Measurements from ENCODE around the gene LPP. TPM values are rescaled to one million over a fixed set of nuclear protein-coding genes. Genes with fewer than 3 reads are reported as not detected.
"Not testable (repeated sequence)": the region's sequence is repeated elsewhere in the genome, so short reads cannot be mapped to it uniquely, and the experiment has no call there.

Gene LPP
- total RNA-seq, 1 donor from 2014 or later = 96.7 TPM

DNA sequence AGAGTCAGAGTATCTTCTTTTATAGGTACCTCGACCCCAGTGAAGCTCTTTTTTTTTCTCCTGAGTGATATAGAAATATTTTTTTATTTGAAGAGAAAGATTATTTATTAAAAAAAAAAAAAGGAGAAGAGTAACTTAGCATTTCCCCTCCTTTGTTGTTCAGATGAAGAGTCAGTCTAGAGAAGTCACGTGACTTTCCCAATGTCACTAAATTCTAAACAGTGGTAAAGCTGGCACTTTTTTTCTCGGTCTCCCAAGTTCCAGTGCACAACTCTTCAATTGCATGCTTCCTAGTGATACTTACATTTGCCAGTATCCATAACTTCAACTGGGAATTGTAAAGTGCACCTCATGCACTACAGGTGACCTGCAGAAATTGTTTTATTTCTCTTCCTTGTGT lies 448.7 kb downstream of the LPP start:
- Mint-ChIP-seq H3K27me3 (no peaks in the 10 kb centered on the region), H3K9me3 (no peaks in the 10 kb centered on the region), H3K36me3 (peaks cover 4% of the 10 kb centered on the region), H3K4me3 (no peak overlapping the region), H3K27ac (no peak overlapping the region), H3K4me1 (ENCODE audit: unreplicated experiment) (peaks cover 6% of the 10 kb centered on the region)
- no peak for DNase-seq (ENCODE audit: extremely low spot score, unreplicated experiment)
- TF ChIP-seq, protein P1, sequence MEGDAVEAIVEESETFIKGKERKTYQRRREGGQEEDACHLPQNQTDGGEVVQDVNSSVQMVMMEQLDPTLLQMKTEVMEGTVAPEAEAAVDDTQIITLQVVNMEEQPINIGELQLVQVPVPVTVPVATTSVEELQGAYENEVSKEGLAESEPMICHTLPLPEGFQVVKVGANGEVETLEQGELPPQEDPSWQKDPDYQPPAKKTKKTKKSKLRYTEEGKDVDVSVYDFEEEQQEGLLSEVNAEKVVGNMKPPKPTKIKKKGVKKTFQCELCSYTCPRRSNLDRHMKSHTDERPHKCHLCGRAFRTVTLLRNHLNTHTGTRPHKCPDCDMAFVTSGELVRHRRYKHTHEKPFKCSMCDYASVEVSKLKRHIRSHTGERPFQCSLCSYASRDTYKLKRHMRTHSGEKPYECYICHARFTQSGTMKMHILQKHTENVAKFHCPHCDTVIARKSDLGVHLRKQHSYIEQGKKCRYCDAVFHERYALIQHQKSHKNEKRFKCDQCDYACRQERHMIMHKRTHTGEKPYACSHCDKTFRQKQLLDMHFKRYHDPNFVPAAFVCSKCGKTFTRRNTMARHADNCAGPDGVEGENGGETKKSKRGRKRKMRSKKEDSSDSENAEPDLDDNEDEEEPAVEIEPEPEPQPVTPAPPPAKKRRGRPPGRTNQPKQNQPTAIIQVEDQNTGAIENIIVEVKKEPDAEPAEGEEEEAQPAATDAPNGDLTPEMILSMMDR (conservative IDR thresholded peaks at IDR 0.05) = no peak

DNA sequence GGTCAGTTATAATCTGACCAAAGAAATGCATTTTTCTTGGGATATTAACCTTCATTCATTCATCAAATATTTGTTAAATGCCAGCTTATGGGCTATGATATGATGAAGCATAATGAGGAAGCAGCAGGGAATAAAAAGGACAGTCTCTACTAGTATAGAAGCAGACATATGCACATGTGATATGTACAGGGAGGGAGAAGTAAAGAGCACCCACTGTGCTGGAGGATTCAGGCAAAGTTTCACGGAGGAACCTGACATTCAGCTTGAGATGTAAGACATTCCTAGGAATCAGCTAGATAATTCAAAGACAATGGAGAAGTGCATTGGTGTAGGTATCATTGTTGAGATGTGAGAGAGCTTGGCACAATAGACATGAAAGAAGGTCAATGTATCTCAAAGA lies 450.7 kb downstream of the LPP start:
- H3K9me3 Mint-ChIP-seq = no peaks in the 10 kb centered on the region
- H3K4me3 Mint-ChIP-seq = no peak overlapping the region
- TF ChIP-seq, protein P1 (conservative IDR thresholded peaks at IDR 0.05) = no peak
- H3K27ac Mint-ChIP-seq = no peak overlapping the region
- DNase-seq (ENCODE audit: extremely low spot score, unreplicated experiment) = no peak
- H3K4me1 Mint-ChIP-seq (ENCODE audit: unreplicated experiment) = peaks cover 6% of the 10 kb centered on the region
- no peaks in the 10 kb centered on the region for H3K27me3 Mint-ChIP-seq
- peaks cover 17% of the 10 kb centered on the region for H3K36me3 Mint-ChIP-seq

DNA sequence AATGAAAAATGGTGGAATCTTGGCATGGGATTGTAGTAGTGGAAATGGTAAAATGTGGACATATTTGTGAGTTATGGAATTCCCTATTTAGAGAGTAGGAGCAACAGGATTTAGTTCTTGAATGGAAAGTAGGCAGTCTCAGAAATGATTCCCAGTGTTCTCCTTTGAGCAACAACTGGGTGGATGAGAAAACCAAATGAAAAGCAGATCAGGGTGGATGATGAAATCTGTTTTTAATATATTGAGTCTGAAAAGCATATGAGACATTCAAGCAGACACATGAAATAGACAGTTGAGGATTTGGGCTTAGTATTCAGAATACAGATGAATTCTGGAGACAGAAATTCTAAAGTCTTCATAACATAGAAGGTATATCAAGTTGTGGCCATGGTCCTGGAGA lies 451.3 kb downstream of the LPP start:
- Mint-ChIP-seq H3K4me1 (ENCODE audit: unreplicated experiment) (peaks cover 6% of the 10 kb centered on the region), H3K27me3 (no peaks in the 10 kb centered on the region), H3K4me3 (no peak overlapping the region), H3K9me3 (no peaks in the 10 kb centered on the region), H3K36me3 (peaks cover 23% of the 10 kb centered on the region), H3K27ac (no peak overlapping the region)
- no peak for DNase-seq (ENCODE audit: extremely low spot score, unreplicated experiment)
- TF ChIP-seq, protein P1 (conservative IDR thresholded peaks at IDR 0.05) = no peak

DNA sequence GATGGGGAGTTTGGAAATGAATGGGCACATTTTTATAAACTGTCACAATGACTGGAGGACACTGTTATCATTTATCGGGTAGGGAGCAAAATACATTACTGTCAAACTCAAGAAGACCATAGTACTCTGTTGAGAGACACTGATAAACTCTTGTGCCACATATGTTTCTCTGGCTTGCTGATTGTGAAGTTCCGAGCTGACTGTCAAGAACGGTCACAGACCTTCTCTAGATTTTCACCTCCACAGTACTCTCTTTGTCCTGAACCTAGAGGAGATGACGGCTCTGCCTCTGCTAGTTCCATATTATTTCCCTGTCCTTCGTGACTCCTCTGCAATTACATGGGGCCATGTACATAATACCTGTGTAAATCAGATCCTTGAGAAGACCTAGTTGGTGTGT lies 451.9 kb downstream of the LPP start:
- Mint-ChIP-seq H3K4me1 (ENCODE audit: unreplicated experiment) (peaks cover 6% of the 10 kb centered on the region), H3K27me3 (no peaks in the 10 kb centered on the region), H3K36me3 (peaks cover 27% of the 10 kb centered on the region), H3K9me3 (no peaks in the 10 kb centered on the region), H3K27ac (no peak overlapping the region), H3K4me3 (no peak overlapping the region)
- DNase-seq (ENCODE audit: extremely low spot score, unreplicated experiment) = no peak
- TF ChIP-seq, protein P1 (conservative IDR thresholded peaks at IDR 0.05) = no peak

DNA sequence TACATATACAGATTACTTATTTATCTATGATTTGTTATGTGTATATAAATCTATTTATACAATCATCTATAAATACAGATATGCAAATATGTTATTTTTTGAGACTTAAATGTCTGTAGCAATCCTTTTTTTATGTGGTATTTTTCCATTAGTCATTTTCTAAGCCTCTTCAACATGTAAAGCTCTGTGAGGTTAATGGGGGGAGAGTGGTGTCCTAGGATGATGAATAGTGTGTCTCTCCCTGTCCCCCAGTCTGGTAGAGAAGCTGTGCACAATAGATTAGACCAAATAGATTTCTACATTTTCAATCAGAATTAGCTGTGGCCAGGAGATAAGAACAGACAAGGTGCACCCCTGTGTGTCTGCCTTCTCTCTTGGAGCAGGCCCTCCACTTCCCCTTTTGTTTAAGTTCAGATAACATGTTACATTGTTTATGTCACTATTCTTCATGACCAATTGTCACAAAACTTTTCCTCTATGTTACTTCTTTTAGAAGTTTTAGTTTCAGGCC lies 453.9 kb downstream of the LPP start:
- Mint-ChIP-seq H3K36me3 (peaks cover 32% of the 10 kb centered on the region), H3K27ac (no peak overlapping the region), H3K4me3 (no peak overlapping the region), H3K4me1 (ENCODE audit: unreplicated experiment) (peaks cover 6% of the 10 kb centered on the region), H3K27me3 (no peaks in the 10 kb centered on the region), H3K9me3 (no peaks in the 10 kb centered on the region)
- TF ChIP-seq, protein P1 (conservative IDR thresholded peaks at IDR 0.05) = no peak
- no peak for DNase-seq (ENCODE audit: extremely low spot score, unreplicated experiment)

DNA sequence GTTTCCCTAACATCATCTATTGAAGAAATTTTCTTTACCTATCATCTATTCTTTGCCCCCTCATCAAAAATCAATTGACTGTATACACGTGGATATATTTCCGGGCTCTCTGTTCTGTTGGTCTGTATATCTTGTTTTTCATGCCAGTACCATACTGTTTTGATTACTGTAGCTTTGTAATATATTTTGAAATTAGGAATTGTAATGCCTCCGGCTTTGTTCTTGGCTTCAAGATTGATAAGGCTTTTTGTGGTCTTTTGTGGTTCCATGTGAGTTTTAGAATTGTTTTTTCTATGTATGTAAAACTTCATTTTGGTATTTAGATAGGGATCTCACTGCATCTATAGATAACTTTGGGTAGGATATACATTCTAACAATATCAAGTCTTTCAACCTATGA lies 454.4 kb downstream of the LPP start:
- peaks cover 6% of the 10 kb centered on the region for H3K4me1 Mint-ChIP-seq (ENCODE audit: unreplicated experiment)
- peaks cover 33% of the 10 kb centered on the region for H3K36me3 Mint-ChIP-seq

DNA sequence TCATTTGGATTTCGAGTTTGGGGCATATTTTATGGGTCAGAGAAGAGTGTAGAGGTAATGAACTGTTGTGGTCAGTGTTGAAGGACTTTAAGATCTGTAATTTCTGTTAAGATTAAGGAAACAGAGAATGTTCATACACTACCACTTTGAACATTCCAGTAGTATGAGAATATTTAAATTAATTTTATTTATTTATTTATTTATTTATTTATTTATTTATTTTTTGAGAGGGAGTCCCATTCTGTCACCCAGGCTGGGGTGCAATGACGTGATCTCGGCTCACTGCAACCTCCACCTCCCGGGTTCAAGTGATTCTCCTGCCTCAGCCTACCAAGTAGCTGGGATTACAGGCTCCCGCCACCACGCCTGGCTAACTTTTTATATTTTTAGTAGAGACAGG lies 459.8 kb downstream of the LPP start:
- not testable (repeated sequence) for H3K27ac Mint-ChIP-seq; H3K9me3 Mint-ChIP-seq; DNase-seq (ENCODE audit: extremely low spot score, unreplicated experiment); H3K27me3 Mint-ChIP-seq; H3K4me3 Mint-ChIP-seq; H3K4me1 Mint-ChIP-seq (ENCODE audit: unreplicated experiment)
- H3K36me3 Mint-ChIP-seq = peaks cover 37% of the 10 kb centered on the region

More for the DNA sequence above, 454.4 kb downstream of the LPP start:
- Mint-ChIP-seq H3K4me3 (no peak overlapping the region), H3K27me3 (no peaks in the 10 kb centered on the region), H3K9me3 (no peaks in the 10 kb centered on the region), H3K27ac (no peak overlapping the region)
- TF ChIP-seq, protein P1 (conservative IDR thresholded peaks at IDR 0.05) = no peak
- DNase-seq (ENCODE audit: extremely low spot score, unreplicated experiment) = no peak

All from type B pancreatic cell (in vitro differentiated cells).